Activated naive CD8-positive, alpha-beta T cell treated with anti-CD3 and anti-CD28 coated beads, Interleukin-2, amount 10 ng/mL, durations not matched to agents 7 days and 5 days (primary cell): Measurements from ENCODE around the gene CAPN12. TPM values are rescaled to one million over a fixed set of nuclear protein-coding genes. Genes with fewer than 3 reads are reported as not detected.
A peak's percentile ranks its signal among the peaks of the same experiment; 100 is the strongest.

ENCODE experiments used
- ATAC-seq: fragments of 150-1000 bp; cut with Tn5 transposase; one replicate; pipeline ENCODE4 v1.10.0; 2021; ENCODE audit warnings: low read depth, moderate library complexity
- POLR2A ChIA-PET: fragments of 350-600 bp; sonication (Branson Sonifier 250); formaldehyde crosslinking; loops from one replicate; lab custom pipeline; 2021; ENCODE audit warnings: antibody characterized with exemption; lab: Charles Lee
- DNase-seq: peaks from one replicate; pipeline ENCODE4 v3.0.0; 2021
- H3K27ac Mint-ChIP-seq: one replicate; pipeline ENCODE4 v1.8.0; 2022; ENCODE audit warnings: mild to moderate bottlenecking, mixed read lengths
- H3K27me3 Mint-ChIP-seq: one replicate; pipeline ENCODE4 v1.8.0; 2022; ENCODE audit warnings: mild to moderate bottlenecking, moderate library complexity, mixed read lengths
- H3K36me3 Mint-ChIP-seq: one replicate; pipeline ENCODE4 v1.8.0; 2021; ENCODE audit warnings: mild to moderate bottlenecking, mixed read lengths
- H3K4me1 Mint-ChIP-seq: one replicate; pipeline ENCODE4 v1.8.0; 2021; ENCODE audit warnings: mixed read lengths
- H3K4me3 Mint-ChIP-seq: one replicate; pipeline ENCODE4 v1.8.0; 2022; ENCODE audit warnings: mild to moderate bottlenecking, moderate library complexity, mixed read lengths
- H3K9me3 Mint-ChIP-seq: one replicate; pipeline ENCODE4 v1.8.0; 2021; ENCODE audit warnings: mixed read lengths
- total RNA-seq, 2 experiments: library from RNA; stranded (reverse); gene quantifications; one replicate each; pipeline ENCODE4 v1.2.3, GENCODE V29; 2021

CAPN12 gene
- total RNA-seq, 2 experiments from 2014 or later: 22.7 to 26.4 TPM

- Mint-ChIP-seq H3K36me3 (peaks cover 3% of the 10 kb centered on the region), H3K27me3 (no peaks in the 10 kb centered on the region), H3K27ac (no peak overlapping the region), H3K4me3 (no peak overlapping the region), H3K9me3 (no peaks in the 10 kb centered on the region), H3K4me1 (peaks cover 14% of the 10 kb centered on the region)
- ATAC-seq (no peak), DNase-seq (no peak)
- POLR2A ChIA-PET: interaction anchor here (0.7 kb wide), 1 partner anchor 138 kb away, joined by 4 read pairs; no protein-coding TSS in a partner anchor
These were observed 4.0 kb downstream of the CAPN12 start for GRCh38 chr19:38740257-38740592.

- Mint-ChIP-seq H3K4me3 (peak overlapping the region; percentile 42), H3K36me3 (peaks cover 3% of the 10 kb centered on the region), H3K27me3 (no peaks in the 10 kb centered on the region), H3K27ac (peak overlapping the region; percentile 23), H3K9me3 (no peaks in the 10 kb centered on the region), H3K4me1 (peaks cover 14% of the 10 kb centered on the region)
- ATAC-seq (peak; percentile 12), DNase-seq (peak; percentile 41)
- POLR2A ChIA-PET: interaction anchor here (0.7 kb wide), 1 partner anchor 138 kb away, joined by 4 read pairs; no protein-coding TSS in a partner anchor
These were observed 4.6 kb downstream of the CAPN12 start for GRCh38 chr19:38739440-38740256.

DNA sequence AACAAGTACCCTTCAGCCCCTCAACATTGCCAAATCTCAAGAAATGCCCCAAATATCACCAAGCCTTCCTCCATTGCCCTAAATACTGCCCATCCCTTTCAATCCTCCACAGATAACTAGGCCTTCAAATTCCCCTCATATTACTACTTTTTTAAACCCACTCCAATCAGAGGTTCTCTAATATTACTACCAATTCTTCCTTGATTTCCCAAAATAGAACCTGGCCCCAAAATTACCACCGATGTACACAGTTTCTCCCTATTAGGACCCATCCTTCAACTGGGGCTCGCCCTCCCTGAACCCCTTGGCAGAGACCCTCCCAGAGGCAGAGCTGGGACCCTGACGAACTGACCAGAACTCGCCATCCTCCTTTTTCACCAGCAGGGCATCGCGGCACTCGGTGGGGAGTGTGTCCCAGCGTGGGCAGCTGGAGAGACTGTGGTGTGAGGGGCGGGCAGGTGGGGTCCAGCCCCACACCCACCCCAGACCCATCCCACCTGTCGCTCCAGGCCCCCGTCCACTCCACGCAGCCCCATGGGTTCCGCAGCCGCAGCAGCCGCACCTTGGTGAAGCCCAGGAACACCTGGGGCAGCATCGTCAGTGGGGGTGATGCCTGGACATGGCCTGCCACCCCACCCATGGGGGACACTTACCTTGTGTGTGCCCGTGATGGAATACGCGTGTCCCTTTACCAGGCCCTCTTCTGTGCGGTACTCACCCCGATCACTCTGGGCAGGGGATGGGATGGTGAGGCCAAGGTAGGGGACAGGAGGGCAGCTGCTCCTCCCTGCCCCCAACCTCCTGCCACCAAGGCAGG is 6.1 kb downstream of the CAPN12 start:
- peaks cover 3% of the 10 kb centered on the region for H3K36me3 Mint-ChIP-seq
- DNase-seq (no peak), ATAC-seq (no peak)
- peak overlapping the region; percentile 53 for H3K4me3 Mint-ChIP-seq
- no peaks in the 10 kb centered on the region for H3K27me3 Mint-ChIP-seq
- POLR2A ChIA-PET: no interaction called here
- peaks cover 22% of the 10 kb centered on the region for H3K4me1 Mint-ChIP-seq
- no peak overlapping the region for H3K27ac Mint-ChIP-seq
- no peaks in the 10 kb centered on the region for H3K9me3 Mint-ChIP-seq

- ATAC-seq: no peak
- H3K4me3 Mint-ChIP-seq: peak overlapping the region; percentile 53
- peak; percentile 37 for DNase-seq
- POLR2A ChIA-PET: interaction anchor here (0.8 kb wide), 1 partner anchor 105 kb away, joined by 3 read pairs; no protein-coding TSS in a partner anchor
- H3K4me1 Mint-ChIP-seq: peaks cover 22% of the 10 kb centered on the region
- no peaks in the 10 kb centered on the region for H3K27me3 Mint-ChIP-seq
- no peak overlapping the region for H3K27ac Mint-ChIP-seq
- H3K9me3 Mint-ChIP-seq: no peaks in the 10 kb centered on the region
- H3K36me3 Mint-ChIP-seq: peaks cover 3% of the 10 kb centered on the region
These were observed 6.9 kb downstream of the CAPN12 start for GRCh38 chr19:38737281-38737865.

DNA sequence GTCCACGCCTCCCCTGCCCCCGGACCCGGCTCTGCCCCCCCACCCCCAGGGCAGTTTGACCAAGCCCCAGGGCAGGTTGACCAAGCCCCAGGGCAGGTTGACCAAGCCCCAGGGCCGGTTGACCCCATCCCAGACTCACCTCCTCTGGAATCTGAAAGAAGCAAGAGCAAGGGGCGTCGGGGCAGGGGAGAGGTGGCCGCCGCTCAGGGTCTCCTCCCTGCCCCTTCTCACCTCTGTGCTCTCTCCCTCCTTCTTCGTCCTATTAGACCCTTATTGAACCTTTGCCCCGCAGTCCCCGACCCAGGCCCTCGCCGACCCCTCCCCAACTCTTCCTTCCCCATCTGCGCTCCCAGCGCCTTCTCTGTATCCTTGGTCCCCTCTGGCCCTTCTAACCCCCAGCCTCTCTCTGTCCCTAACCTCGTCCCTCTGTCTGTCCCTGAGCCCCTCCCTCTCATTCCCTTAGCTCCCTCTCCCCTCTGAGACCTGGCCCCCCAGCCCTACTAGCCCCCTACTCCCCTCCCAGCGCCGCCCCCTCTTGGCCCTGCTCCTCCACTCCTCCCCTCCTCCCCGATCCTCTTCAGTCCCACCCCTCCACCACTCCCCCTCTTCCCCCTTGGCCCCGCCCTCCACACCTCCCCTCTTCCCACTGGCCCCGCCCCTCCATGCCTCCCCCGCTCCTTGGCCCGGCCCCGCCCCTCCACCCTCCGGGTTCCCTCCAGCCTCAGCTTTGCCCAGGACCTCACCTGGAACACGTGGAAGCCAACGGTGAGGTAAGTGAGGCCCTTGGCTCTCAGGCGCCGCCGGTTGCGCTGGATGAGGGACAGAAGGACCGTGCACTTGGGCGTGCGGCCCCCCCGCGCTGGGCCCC is 7.6 kb downstream of the CAPN12 start:
- no peak for ATAC-seq
- peak; percentile 75 for DNase-seq
- Mint-ChIP-seq H3K9me3 (no peaks in the 10 kb centered on the region), H3K4me3 (peak overlapping the region; percentile 83), H3K36me3 (peaks cover 5% of the 10 kb centered on the region), H3K27me3 (no peaks in the 10 kb centered on the region), H3K4me1 (peaks cover 25% of the 10 kb centered on the region), H3K27ac (peak overlapping the region; percentile 80)
- POLR2A ChIA-PET: interaction anchor here (0.8 kb wide), 1 partner anchor 106 kb away, joined by 3 read pairs; no protein-coding TSS in a partner anchor

DNA sequence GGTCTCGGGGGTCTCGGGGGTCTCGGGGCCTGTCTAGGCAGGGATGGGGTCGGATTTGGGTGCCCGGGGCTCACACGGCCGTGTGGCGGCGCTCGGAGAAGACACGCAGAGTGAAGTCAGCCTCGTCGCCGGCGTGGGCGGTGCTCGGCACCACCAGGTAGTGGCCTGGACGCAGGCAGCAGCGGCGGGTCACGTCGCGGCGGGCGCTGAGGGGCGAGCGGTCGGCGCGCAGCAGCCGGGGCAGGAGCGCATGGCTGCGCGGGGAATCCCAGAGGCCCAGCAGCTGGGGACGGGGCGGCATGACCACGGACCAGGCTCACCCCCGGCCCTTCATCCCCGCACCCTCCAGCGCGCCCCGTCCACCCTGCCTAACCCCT is 8.2 kb downstream of the CAPN12 start:
- H3K27ac Mint-ChIP-seq: peak overlapping the region; percentile 80
- H3K27me3 Mint-ChIP-seq: no peaks in the 10 kb centered on the region
- peaks cover 5% of the 10 kb centered on the region for H3K36me3 Mint-ChIP-seq
- H3K4me1 Mint-ChIP-seq: peaks cover 25% of the 10 kb centered on the region
- H3K4me3 Mint-ChIP-seq: peak overlapping the region; percentile 83
- peak; percentile 80 for DNase-seq
- POLR2A ChIA-PET: interaction anchor here (0.5 kb wide), 1 partner anchor 73 kb away, joined by 3 read pairs; no protein-coding TSS in a partner anchor
- peak; percentile 39 for ATAC-seq
- no peaks in the 10 kb centered on the region for H3K9me3 Mint-ChIP-seq

DNA sequence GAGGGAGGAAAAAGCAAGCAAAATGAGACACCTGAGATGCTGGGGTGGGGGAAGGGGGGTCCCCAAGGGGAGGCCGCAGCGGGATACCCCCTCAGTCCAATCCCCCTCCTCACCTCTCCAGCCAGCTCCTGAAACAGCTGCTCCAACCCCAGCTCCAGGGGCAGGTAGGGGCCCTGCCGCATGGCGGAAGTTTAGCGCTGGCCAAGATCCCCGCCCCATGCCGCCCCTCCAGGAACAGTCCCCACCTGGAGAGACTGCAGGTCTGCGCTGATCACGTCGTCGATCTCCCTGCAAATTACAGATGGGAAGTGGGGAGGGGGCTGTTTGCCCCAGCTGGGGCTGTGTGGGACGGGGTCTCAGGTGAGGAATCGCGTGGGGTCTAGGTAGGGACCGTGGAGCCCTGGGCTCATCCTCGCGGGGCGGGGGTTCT is 9.0 kb downstream of the CAPN12 start:
- POLR2A ChIA-PET: interaction anchor here (0.7 to 1.9 kb wide), 12 partner anchors 11 to 332 kb away, joined by 3 to 11 read pairs (median 7); partner anchors contain the start of genes ACTN4, EIF3K, FAM98C and MRPS12
- H3K4me1 Mint-ChIP-seq: peaks cover 25% of the 10 kb centered on the region
- H3K4me3 Mint-ChIP-seq: peak overlapping the region; percentile 88
- DNase-seq (peak; percentile 75), ATAC-seq (peak; percentile 32)
- no peaks in the 10 kb centered on the region for H3K27me3 Mint-ChIP-seq
- peaks cover 8% of the 10 kb centered on the region for H3K36me3 Mint-ChIP-seq
- H3K9me3 Mint-ChIP-seq: no peaks in the 10 kb centered on the region
- H3K27ac Mint-ChIP-seq: peak overlapping the region; percentile 90

DNA sequence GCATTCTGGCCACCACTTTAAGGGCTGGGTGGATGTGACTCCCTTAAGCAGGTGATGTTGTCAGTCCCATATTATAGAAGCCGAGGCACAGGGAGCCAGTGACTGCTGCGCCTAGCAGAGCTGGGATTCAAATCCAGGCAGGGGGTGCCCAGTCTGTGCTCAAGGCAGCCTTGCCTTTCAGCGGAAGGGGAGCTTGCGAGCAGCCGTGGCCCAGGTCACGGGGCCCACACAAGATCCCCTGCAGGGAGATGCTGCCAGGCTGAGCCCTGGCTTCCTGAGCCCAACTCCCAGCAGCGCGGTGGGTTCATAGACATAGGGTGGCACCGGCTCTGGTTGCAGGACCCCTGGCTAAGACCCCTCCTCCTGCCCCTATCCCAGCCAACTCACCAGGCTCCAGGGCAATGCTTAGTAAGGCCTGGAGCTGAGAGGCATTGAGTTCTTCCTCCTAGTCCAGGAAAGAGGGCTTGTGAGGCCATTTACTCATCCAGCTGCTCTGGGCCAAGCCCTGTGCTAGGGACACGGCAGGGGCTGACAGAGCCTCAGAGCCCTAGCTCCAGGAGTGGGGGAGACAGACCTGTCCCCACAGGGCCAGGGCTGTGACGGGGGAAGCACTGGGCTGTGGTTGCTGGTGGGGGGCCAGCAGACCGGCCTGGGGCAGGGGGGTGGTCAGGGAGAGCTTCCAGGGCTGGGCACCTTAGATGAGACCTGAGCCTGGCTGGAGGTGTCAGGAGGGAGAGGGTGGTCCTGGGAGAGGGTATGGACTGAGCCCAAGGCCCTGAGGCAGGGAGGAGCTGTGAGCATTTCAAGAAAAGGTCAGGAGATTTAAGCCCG is 9.6 kb downstream of the CAPN12 start:
- peak; percentile 68 for DNase-seq
- ATAC-seq: peak; percentile 53
- Mint-ChIP-seq H3K9me3 (no peaks in the 10 kb centered on the region), H3K4me3 (peak overlapping the region; percentile 88), H3K27ac (peak overlapping the region; percentile 90), H3K27me3 (no peaks in the 10 kb centered on the region), H3K4me1 (peaks cover 26% of the 10 kb centered on the region), H3K36me3 (peaks cover 9% of the 10 kb centered on the region)
- POLR2A ChIA-PET: interaction anchor here (0.7 to 1.9 kb wide), 16 partner anchors 10 to 332 kb away, joined by 3 to 11 read pairs (median 4); partner anchors contain the start of genes ACTN4, ECH1, EIF3K and FAM98C

DNA sequence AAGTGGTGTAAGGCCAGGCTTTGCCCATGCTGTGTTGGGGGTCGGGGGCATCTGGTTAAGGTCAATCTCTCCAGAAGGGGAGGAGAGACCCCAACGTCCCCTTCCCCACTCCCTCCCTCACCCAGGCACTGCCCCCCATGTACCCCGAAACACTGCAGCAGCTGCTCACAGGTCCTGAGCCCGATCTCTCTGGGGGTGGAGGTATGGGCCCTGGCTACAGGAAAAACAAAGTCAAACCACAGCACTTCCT is 10.2 kb downstream of the CAPN12 start:
- Mint-ChIP-seq H3K27me3 (no peaks in the 10 kb centered on the region), H3K4me1 (peaks cover 25% of the 10 kb centered on the region), H3K27ac (peak overlapping the region; percentile 90), H3K36me3 (peaks cover 11% of the 10 kb centered on the region), H3K9me3 (no peaks in the 10 kb centered on the region), H3K4me3 (peak overlapping the region; percentile 88)
- ATAC-seq: no peak
- POLR2A ChIA-PET: interaction anchor here (0.8 to 1.9 kb wide), 11 partner anchors 10 to 196 kb away, joined by 3 to 11 read pairs (median 7); partner anchors contain the start of genes ECH1, EIF3K, MRPS12 and SARS2
- no peak for DNase-seq

DNA sequence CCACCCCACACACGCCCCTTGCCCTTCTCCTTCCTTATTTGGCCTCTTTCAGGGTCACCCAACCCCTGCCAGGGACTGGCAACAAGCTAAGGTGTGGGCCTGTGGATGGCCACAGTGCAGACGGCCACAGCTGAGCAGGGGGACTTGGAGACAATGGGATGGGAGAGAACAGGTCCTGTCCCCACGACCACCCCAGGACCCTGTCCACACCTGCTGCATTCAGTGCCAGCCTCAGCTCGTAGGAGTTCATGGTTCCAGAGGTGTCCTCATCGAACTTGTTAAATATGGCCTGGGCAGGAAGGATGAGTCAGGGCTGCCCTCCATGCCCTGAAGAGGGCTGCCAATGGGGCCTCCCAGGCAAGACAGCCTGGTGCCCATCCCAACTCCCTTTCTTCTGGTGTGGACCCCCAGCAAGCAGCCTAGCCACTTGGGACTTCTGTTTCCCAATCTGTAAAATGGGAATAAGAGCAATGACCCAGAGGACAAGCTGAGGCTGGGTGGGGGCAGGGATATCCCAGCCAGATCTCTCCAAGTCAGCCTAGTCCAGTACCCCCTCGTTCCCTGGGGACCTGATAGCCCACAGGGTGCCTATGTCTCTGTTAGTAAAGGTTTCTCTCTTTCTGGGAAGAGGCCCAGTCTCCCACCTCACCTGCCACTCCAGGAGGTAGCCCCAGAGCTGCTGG is 10.6 kb downstream of the CAPN12 start:
- Mint-ChIP-seq H3K4me3 (peak overlapping the region; percentile 88), H3K27me3 (no peaks in the 10 kb centered on the region), H3K36me3 (peaks cover 11% of the 10 kb centered on the region), H3K9me3 (no peaks in the 10 kb centered on the region), H3K4me1 (peaks cover 25% of the 10 kb centered on the region), H3K27ac (peak overlapping the region; percentile 90)
- ATAC-seq (no peak), DNase-seq (no peak)
- POLR2A ChIA-PET: interaction anchor here (0.7 to 1.9 kb wide), 12 partner anchors 9 to 198 kb away, joined by 3 to 11 read pairs (median 6); partner anchors contain the start of genes ECH1, EIF3K, MRPS12 and SARS2

DNA sequence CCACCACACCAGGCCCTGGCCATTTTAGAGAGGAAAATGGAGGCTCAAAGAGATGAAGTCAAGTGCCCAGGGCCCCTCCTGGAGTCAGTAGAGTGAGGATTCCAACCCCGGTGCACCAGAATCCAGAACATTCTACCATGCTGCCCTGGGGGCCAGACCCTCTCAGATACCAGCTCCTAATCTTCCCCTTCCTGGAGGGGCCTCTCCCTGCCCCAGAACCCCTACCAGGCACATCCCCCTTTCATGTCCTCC is 11.1 kb downstream of the CAPN12 start:
- Mint-ChIP-seq H3K9me3 (no peaks in the 10 kb centered on the region), H3K4me3 (no peak overlapping the region), H3K27me3 (no peaks in the 10 kb centered on the region), H3K27ac (peak overlapping the region; percentile 90), H3K4me1 (peaks cover 24% of the 10 kb centered on the region), H3K36me3 (peaks cover 10% of the 10 kb centered on the region)
- POLR2A ChIA-PET: interaction anchor here (0.7 to 1.2 kb wide), 4 partner anchors 116 to 198 kb away, joined by 3 to 9 read pairs (median 4); no protein-coding TSS in a partner anchor
- DNase-seq: no peak
- ATAC-seq: no peak
